DMS153 treated with DMSO at 0.1 percent for 48 hours (cell line): ENCODE measurements around the gene TTC33.
"Not testable (repeated sequence)": the region's sequence is repeated elsewhere in the genome, so short reads cannot be mapped to it uniquely, and the experiment has no call there.

Experiments
- DNase-seq: peaks from one replicate; lab custom pipeline; 2025; ENCODE audit not compliant: unreplicated experiment; lab: John Stamatoyannopoulos, UW

TTC33 gene

GRCh38 chr5:40575921-40576320 is 179.8 kb downstream of the TTC33 start:
- DNase-seq = no peak

DNA sequence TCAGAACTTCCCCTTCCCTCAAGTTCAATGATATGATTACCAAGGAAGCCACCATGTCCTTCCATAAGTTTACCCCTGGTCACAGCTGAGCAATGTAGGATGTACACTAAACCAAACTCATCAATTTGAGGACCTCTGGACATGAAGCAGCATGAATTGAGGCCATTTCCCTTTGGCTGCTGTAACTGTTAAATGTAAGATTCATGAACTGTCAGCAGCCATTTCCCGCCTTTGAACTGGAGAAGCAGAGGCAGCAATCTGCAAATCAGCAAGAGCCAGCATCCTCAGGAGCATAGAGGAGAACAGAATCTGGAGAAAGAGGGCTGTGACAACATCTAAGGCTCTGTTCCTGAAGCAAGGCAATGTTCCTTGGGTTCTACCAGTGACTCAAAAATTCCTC is 180.3 kb downstream of the TTC33 start:
- DNase-seq = no peak

GRCh38 chr5:40572937-40573336 is 182.8 kb downstream of the TTC33 start:
- DNase-seq = no peak

- no peak for DNase-seq
Observed at GRCh38 chr5:40572391-40572790, 183.4 kb downstream of the TTC33 start.

DNA sequence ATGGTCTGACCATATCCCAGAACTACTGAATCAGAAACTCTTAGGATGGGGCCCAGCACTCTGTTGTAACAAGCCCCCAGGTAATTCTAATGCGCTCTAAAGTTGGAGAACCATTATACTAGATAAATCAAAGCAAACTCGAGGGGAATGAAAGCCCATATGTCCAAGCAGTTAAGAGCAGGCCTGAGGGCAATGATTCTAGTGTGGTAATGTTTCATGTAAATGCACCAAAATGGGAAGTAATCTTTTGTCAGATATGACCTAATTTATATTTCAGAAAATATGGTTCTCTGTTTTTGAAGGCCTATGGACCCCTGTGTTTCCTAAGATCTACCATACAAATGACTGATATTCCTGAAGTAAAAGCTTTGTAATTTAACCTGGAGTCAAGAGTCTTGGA is 184.0 kb downstream of the TTC33 start:
- DNase-seq = no peak

DNA sequence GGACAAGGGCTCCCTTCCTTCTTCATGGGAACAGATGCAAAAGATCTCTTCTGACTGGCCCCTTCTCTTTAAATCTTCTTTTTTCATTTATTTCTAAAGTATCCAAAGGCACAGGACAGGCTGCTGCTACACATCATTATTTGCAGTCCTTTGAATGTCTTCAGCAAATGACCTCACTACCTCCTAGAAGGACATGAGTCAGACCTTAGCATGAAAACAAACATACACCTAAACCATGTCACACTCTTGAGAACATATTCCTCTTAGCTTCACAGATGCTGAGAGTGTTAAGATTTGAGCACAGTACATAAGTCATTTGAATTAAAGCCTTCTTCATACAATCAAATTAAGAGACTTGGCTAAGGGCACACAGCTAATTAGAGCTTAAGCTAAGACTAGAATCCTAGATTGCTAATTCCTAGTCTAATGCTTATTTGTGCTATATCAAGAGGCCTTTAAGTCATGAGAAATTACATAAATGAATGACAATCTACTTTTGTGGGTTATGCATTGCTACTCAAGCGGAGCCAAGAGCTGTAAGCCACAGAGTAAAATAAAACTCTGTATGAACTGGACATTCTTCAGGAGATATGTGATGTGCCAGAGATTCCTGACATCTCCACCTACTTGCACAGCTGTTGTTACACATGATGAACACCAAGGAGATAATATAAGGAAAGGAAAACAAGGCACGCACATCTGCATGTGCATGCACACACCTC is 185.2 kb downstream of the TTC33 start:
- no peak for DNase-seq

DNA sequence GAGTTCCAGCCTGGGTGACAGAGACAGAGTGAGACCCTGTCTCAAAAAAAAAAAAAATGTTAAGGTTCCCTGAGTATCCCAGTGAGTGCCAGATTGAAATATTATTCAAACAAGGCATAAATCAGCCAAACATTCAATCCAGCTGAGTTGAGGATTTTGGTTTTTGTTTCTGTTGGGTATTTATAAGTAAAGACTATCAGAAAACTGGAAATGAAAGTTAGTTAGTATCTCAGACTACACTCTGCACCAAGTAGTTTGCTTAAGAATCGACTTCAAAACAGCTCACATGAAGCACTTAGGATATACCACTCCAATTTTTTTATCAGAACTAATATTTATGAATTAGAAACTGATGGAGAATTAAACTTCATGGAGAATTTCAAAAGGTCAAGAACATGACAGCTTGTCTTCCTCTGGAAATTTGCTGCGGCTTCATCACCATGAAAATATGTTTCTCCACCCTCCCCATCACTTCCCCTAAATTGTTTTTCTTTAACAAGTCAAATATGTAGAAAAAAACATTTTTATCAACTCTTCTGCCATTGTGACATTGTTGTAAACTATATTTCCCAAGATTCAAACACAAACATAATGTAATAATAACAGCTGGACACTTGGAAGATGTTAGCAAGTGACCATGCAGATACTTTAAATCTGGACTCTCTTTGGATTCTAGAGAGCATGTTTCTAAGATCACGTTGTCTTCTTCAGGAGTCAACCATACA is 186.1 kb downstream of the TTC33 start:
- no peak for DNase-seq

GRCh38 chr5:40568548-40568947 is 187.2 kb downstream of the TTC33 start:
- DNase-seq = no peak

DNA sequence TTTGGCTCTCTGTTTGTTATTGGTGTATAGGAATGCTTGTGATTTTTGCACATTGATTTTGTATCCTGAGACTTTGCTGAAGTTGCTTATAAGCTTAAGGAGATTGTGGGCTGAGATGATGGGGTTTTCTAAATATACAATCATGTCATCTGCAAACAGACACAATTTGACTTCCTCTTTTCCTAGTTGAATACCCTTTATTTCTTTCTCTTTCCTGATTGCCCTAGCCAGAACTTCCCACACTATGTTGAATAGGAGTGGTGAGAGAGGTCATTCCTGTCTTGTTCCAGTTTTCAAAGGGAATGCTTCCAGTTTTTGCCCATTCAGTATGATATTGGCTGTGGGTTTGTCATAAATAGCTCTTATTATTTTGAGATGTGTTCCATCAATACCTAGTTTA is 192.6 kb downstream of the TTC33 start:
- not testable (repeated sequence) for DNase-seq

DNA sequence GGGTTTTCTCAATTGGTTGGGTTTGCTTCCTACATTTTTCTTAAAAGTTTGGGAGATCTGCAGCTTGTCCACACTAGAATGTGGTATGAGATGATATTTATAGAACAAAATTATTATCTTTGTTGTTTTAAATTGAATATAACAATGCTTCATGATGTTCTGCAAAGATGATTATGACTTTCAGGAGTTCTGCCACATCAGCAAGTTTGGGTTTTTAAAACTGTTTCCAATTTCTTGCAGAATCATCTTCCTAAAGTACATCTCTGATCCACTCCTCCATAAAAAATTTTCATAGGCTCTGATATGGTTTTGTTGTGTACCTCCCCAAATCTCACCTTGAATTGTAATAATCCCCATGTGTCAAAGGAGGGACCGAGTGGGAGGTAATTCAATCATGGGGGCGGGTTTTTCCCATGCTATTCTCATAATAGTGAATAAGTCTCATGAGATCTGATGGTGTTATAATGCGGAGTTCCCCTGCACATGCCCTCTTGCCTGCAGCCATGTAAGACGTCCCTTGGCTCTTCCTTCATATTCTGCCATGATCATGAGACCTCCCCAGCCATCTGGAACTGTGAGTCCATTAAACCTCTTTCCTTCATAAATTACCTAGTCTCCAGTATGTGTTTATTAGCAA is 195.2 kb downstream of the TTC33 start:
- no peak for DNase-seq

- no peak for DNase-seq
Observed at GRCh38 chr5:40559306-40559705, 196.5 kb downstream of the TTC33 start.

DNA sequence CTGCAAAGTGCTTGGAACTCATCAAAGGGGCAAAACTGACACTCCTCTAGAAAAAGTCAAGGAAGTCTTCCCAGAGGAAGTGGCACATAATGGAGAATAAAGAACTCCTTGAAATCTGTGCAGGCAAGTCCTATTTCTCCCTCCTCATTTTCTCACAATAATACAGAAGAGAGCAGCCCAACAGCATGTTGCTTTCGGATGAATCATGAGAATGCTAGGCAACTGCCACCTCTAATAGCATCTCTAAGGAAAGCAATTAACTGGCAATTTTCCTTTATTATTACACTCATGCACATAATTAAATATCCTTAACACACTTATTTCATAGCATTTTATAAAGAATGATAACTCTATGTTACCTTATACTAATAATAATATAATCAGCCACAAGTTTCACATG is 198.3 kb downstream of the TTC33 start:
- DNase-seq = no peak

DNA sequence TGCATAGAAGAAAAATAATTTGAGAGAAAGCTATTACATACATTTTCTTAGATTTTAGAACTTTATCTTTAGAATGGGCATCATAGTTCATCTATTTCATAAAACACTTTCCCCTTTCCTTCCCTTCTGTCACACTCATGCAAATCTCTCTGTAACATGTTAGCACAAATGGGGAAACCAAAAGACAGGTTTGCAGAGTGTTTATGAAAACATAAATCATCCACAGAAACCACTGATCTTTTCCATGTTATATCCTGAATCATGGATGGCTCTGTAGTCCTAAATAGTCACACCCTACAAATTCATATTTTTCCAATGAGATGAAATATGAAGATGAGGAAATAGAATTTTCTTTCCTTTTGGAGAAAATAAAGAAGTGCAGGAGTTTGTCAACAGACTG is 198.9 kb downstream of the TTC33 start:
- DNase-seq = no peak

DNA sequence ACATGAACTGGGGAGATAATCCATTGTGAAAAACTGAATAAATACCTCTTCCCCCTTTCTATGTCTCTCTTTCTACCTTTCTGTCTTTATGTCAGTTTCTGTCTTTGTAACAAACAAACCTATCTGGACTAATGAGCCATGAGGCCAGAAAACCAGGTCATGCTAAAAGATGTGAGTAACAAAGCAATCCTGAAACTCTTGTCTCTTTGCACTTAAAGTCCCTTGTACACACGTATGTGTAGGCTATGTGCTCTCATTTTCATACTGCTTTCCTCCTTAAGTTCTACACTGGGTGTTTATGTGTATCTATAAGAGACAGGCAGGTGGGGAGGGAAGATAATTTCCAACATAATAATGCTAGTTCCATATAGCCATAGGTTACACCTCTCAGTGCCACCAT is 199.9 kb downstream of the TTC33 start:
- DNase-seq = no peak

- DNase-seq = no peak
Observed at GRCh38 chr5:40554813-40555212, 200.9 kb downstream of the TTC33 start.

DNA sequence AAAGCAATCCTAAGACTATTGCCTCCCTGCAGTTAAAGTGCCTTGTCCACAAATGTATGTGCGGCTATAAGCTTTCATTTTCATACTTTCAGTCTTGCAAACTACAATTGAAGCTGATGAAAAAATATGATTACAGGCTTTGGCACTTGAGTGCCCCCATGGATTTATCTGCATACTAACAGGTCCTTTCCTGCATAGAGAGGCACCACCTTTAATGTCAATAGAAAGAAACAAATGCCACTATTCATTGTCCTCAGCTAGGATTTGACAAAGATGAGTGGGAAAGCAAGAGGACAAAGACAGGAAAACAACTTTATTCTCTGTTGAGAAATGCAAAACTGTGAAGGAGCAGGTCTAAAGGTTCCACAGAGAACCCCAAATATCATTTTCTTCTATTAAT is 201.7 kb downstream of the TTC33 start:
- no peak for DNase-seq

GRCh38 chr5:40552981-40553380 is 202.8 kb downstream of the TTC33 start:
- DNase-seq = no peak

DNA sequence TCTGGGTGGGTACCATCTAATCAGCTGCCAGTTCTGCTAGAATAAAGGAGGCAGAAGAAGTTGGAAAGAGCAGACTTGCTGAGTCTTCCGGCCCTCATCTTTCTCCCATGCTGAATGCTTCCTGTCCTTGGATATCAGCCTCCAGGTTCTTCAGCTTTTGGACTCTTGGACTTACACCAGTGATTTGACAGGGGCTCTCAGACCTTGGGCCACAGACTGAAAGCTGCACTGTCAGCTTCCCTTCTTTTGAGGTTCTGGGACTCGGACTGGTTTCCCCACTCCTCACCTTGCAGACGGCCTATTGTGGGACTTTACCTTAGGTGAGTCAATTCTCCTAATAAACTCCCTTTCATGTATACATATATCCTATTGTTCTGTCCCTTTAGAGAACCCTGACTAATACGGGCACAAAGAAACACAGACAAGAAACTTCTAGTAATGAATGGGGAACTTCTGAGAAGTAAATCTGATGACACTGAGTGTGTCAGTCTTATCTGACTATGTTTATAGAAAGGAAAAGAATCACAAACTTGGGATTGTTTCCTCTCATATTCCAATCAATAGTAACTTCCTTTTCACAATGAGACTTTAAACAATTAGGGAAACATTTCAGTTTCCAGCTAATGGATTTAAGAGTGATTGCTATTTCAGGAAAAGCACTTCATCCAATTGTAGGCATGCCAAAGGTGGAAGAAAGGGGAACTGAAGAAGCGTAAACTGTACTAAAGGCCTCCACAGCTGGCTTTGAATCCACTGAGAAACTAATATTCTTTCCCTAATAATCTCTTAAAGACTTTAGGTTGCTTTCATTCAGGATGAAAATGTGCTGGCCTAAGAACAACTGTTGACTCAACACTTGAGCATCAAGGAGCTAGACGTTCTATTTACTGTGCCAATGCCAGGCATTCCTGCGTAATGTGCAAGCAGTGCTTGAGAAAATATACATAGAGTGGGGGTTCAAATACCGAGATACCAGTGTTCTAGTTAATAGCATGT is 204.0 kb downstream of the TTC33 start:
- no peak for DNase-seq

DNA sequence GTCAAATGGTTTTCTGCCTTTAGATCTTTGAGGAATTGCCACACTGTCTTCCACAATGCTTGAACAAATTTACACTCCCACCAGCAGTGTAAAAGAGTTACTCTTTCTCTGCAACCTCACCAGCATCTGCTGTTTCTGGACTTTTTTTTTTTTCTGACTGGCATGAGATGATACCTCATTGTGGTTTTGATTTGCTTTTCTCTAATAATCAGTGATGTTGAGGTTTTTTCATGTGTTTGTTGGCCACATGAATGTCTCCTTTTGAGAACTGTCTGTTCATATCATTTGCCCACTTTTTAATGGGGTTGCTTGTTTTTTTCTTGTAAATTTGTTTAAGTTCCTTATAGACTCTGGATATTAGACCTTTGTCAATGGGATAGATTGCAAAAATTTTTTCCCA is 205.3 kb downstream of the TTC33 start:
- DNase-seq = no peak

DNA sequence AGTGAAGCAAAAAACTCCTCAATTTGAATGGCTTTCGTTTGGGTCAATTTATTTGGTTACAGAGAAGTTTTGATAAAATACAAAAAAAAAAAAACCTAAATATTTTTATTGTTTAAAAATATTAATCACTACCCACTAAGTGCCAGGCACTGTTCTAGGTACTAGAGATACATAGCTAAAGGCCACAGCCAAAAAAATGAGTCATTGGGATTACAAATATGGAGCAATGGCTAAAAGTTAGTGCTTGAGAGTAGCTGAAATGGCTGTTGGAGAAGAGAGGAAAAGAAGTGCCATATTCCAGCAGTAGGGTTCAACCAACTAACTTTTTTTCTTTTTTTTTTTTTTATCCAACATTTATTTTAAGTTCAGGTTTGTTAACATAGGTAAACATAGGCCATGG is 206.1 kb downstream of the TTC33 start:
- DNase-seq = no peak

DNA sequence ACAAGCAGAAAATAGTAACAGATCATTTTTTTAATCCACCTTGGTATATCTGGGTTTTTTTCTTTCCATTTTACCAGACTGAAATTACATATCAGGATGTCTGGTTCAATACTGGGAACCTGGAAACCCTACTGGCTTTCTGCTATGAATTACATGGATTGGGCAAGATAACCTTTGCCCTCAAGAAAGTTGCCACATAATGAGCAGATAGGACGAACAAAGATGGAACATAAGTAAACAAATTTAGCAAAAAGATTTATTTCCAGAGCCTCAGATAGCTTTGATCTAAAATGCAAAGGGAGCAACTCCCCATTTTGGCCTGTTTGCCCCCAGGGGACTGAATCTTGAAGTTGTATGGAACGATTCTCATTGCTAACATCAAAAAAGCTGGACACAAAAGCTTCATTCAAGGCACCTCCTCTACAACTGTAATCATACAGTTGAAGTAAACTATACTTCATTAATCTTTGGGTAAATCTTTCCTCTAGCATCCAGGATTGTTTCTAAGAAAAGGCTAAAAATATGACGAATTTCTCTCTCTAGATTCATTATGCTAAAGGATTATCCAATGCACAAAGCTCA is 207.7 kb downstream of the TTC33 start:
- DNase-seq = no peak
